Endothelial cell of umbilical vein (primary cell): ENCODE results near the gene ABCA2. TPM values are rescaled to one million over a fixed set of nuclear protein-coding genes. Genes with fewer than 3 reads are reported as not detected.

Experiments
- BruUV-seq: library from RNA; stranded (reverse); fragments of 400-500 nt; replicated peaks from 2 replicates; lab custom pipeline; 2021; lab: Mats Ljungman, UMichigan
- CTCF ChIA-PET: fragments of 300-600, 350-600 bp; sonication (Branson Sonifier 250); formaldehyde crosslinking; loops from one replicate; lab custom pipeline; 2021; ENCODE audit warnings: antibody characterized with exemption, inconsistent platforms; lab: Charles Lee
- POLR2A ChIA-PET: fragments of 300-600, 350-600 bp; sonication (Branson Sonifier 250); formaldehyde crosslinking; loops from one replicate; lab custom pipeline; 2021; ENCODE audit warnings: antibody characterized with exemption, inconsistent platforms; lab: Charles Lee
- DNase-seq: peaks from one replicate; pipeline ENCODE4 v3.0.0-alpha.2; 2011; ENCODE audit warnings: low read depth, low spot score
- FAIRE-seq: peaks from 2 replicates; lab custom pipeline; 2011; peaks lifted over from hg19 to GRCh38; lab: Jason Lieb, UNC
- H2AFZ ChIP-seq: 2 replicates; pipeline ENCODE4 v1.6.0; 2012; ENCODE audit warnings: low read depth, low read length, control low read depth, inconsistent platforms
- H3K27ac ChIP-seq: 2 replicates; pipeline ENCODE4 v1.5.1; 2011; ENCODE audit warnings: low read depth, mild to moderate bottlenecking, control low read depth, low read length, moderate library complexity; ENCODE audit not compliant: insufficient read depth
- H3K27me3 ChIP-seq, 2 experiments: 2 replicates each; pipeline versions ENCODE4 v1.6.0 to v1.6.1; 2011; ENCODE audit warnings: low read length in 2 of 2, mixed read lengths in 1 of 2; ENCODE audit not compliant: control insufficient read depth in 2 of 2, insufficient read depth in 2 of 2
- H3K36me3 ChIP-seq, 2 experiments: 2 replicates in 1 of 2; 3 replicates in 1 of 2; pipeline ENCODE4 v1.5.1; 2011; ENCODE audit warnings: low read length in 2 of 2, mild to moderate bottlenecking in 1 of 2, moderate library complexity in 1 of 2; ENCODE audit not compliant: control insufficient read depth in 2 of 2, insufficient read depth in 2 of 2; ENCODE audit errors: extremely low read depth in 1 of 2
- H3K4me1 ChIP-seq: 3 replicates; pipeline ENCODE4 v1.5.1; 2011; ENCODE audit warnings: mild to moderate bottlenecking, low read length; ENCODE audit not compliant: control insufficient read depth, insufficient read depth; ENCODE audit errors: extremely low read depth
- H3K4me2 ChIP-seq: 2 replicates; pipeline ENCODE4 v1.6.1; 2011; ENCODE audit warnings: low read length, control low read depth, mixed read lengths; ENCODE audit not compliant: insufficient read depth
- H3K4me3 ChIP-seq, 3 experiments: fragments of 200-600 bp in 1 of 3; sonication (generic), shearing (Covaris generic) in 1 of 3; replicated peaks in 1 of 3; 2 replicates each; pipeline ENCODE4 v1.5.1; 2011 to 2016; ENCODE audit warnings: control low read depth in 3 of 3, low read length in 3 of 3, mild to moderate bottlenecking in 2 of 3, inconsistent platforms in 1 of 3, low read depth in 1 of 3, moderate library complexity in 1 of 3; ENCODE audit not compliant: insufficient read depth in 1 of 3
- H3K79me2 ChIP-seq: 2 replicates; pipeline ENCODE4 v1.6.0; 2012; ENCODE audit warnings: low read length, inconsistent platforms; ENCODE audit not compliant: control insufficient read depth, insufficient read depth
- H3K9ac ChIP-seq: replicated peaks from 2 replicates; pipeline ENCODE3; 2011; ENCODE audit warnings: low read length, control low read depth; ENCODE audit not compliant: insufficient read depth; ENCODE audit errors: extremely low read depth
- H3K9me1 ChIP-seq: replicated peaks from 3 replicates; pipeline ENCODE4 v1.6.0; 2011; ENCODE audit warnings: mild to moderate bottlenecking, low read length; ENCODE audit not compliant: control insufficient read depth, insufficient read depth; ENCODE audit errors: extremely low read depth
- H3K9me3 ChIP-seq: replicated peaks from 2 replicates; pipeline ENCODE4 v1.5.1; 2012; ENCODE audit warnings: low read length, inconsistent platforms; ENCODE audit not compliant: control insufficient read depth, insufficient read depth
- H4K20me1 ChIP-seq: replicated peaks from 2 replicates; pipeline ENCODE3; 2011; ENCODE audit warnings: mild to moderate bottlenecking, low read length; ENCODE audit not compliant: control insufficient read depth, insufficient read depth; ENCODE audit errors: extremely low read depth
- CTCF ChIP-seq, 2 donors: IDR thresholded peaks; 1 replicate in 1 of 2; 2 replicates in 1 of 2; pipeline ENCODE4 v1.5.1; 2011; ENCODE audit warnings: low read length in 2 of 2, mild to moderate bottlenecking in 2 of 2, moderate library complexity in 2 of 2, control low read depth in 1 of 2, inconsistent platforms in 1 of 2, low read depth in 1 of 2; ENCODE audit not compliant: insufficient read depth in 1 of 2; ENCODE audit errors: extremely low read depth in 1 of 2
- EZH2 ChIP-seq: IDR thresholded peaks from 2 replicates; pipeline ENCODE4 v1.6.1; 2012; ENCODE audit warnings: borderline replicate concordance, low read depth, mild to moderate bottlenecking, moderate library complexity, low read length, inconsistent platforms; ENCODE audit not compliant: severe bottlenecking
- FOS ChIP-seq: IDR thresholded peaks from 2 replicates; pipeline ENCODE4 v1.6.1; 2011; ENCODE audit warnings: mild to moderate bottlenecking, low read length, moderate library complexity, borderline replicate concordance; ENCODE audit not compliant: insufficient read depth
- GATA2 ChIP-seq: IDR thresholded peaks from 2 replicates; pipeline ENCODE4 v1.7.0; 2011; ENCODE audit warnings: low read depth, mild to moderate bottlenecking, moderate library complexity, mixed read lengths, low read length; ENCODE audit not compliant: insufficient read length, insufficient read depth
- JUN ChIP-seq: IDR thresholded peaks from 2 replicates; pipeline ENCODE4 v1.6.1; 2011; ENCODE audit warnings: borderline replicate concordance, low read depth; ENCODE audit not compliant: insufficient read length, insufficient read depth
- MAX ChIP-seq: IDR thresholded peaks from 2 replicates; pipeline ENCODE4 v1.6.1; 2011; ENCODE audit not compliant: insufficient read depth, insufficient read length
- MYC ChIP-seq: IDR thresholded peaks from one replicate; pipeline ENCODE4 v1.6.1; 2011; ENCODE audit warnings: mild to moderate bottlenecking, low read depth, low read length
- POLR2A ChIP-seq: IDR thresholded peaks from 2 replicates; pipeline ENCODE4 v1.6.1; 2012; ENCODE audit warnings: low read depth, mild to moderate bottlenecking, control low read depth, low read length
- POLR2AphosphoS5 ChIP-seq: IDR thresholded peaks from 2 replicates; pipeline ENCODE4 v1.6.1; 2012; ENCODE audit warnings: low read depth, mild to moderate bottlenecking, control low read depth, low read length, moderate library complexity; ENCODE audit not compliant: insufficient read depth
- dilution Hi-C: fragments of 300-500 bp; cut with MboI; formaldehyde crosslinking; loops from one replicate; pipeline ENCODE4 v1.15.0; 2019; ENCODE audit warnings: low sequenced_read_pairs; ENCODE audit not compliant: extremely low pct_ligation_motif_present
- intact Hi-C: fragments of 100-400 bp; cut with micrococcal nuclease; formaldehyde crosslinking; loops from one replicate; pipeline ENCODE4 v1.10.0; 2022
- polyA plus RNA-seq, 4 experiments: library from polyadenylated mRNA; depleted of rRNA in 3 of 4; stranded (reverse) in 3 of 4; unstranded in 1 of 4; fragments of >200 nt; gene quantifications; 2 replicates each; pipeline versions ENCODE4 v1.2.1 to v1.2.3, GENCODE V29; 2011 to 2012; ENCODE audit warnings: missing spikeins in 1 of 4
- total RNA-seq: library from RNA; stranded (reverse); gene quantifications from 2 replicates; pipeline ENCODE4 v1.2.3, GENCODE V29; 2021

ABCA2 gene
- total and polyA plus RNA-seq, 2 donors (not counting 3 experiments of a cell fraction or from before 2014, with no cell fraction given): 20.0 to 29.1 TPM

- no TSS peak for BruUV-seq
- dilution Hi-C loops: no loop called here
Observed at GRCh38 chr9:136971746-136972145, 56.3 kb downstream of the ABCA2 start.

More at GRCh38 chr9:136971746-136972145, 56.3 kb downstream of the ABCA2 start:
- POLR2A ChIA-PET: no interaction called here
- H2AFZ ChIP-seq: no peak overlapping the region
- no peak overlapping the region for H3K27ac ChIP-seq
- no peak overlapping the region for H3K4me2 ChIP-seq
- intact Hi-C loops: no loop called here
- no peaks in the 10 kb centered on the region for H4K20me1 ChIP-seq
- no peaks in the 10 kb centered on the region for H3K9me3 ChIP-seq
- H3K4me3 ChIP-seq: no peak overlapping the region
- H3K27me3 ChIP-seq: no peaks in the 10 kb centered on the region
- no peaks in the 10 kb centered on the region for H3K4me1 ChIP-seq
- FAIRE-seq: no peak
- DNase-seq: no peak
- CTCF ChIA-PET: no interaction called here
- no peaks in the 10 kb centered on the region for H3K36me3 ChIP-seq
- TF ChIP-seq JUN: no peak
- TF ChIP-seq MAX: no peak
- TF ChIP-seq POLR2A: no peak
- no peak for TF ChIP-seq FOS
- TF ChIP-seq EZH2: no peak
- no peak for TF ChIP-seq GATA2
- no peak for TF ChIP-seq CTCF (IDR thresholded peaks at IDR 0.05; ENCODE audit: extremely low read depth in 1 of 2, insufficient read depth in 1 of 2, low read depth in 1 of 2, low read length in 2 of 2)
- no peak for TF ChIP-seq MYC
- TF ChIP-seq POLR2AphosphoS5: no peak
- no peaks in the 10 kb centered on the region for H3K9me1 ChIP-seq
- no peaks in the 10 kb centered on the region for H3K79me2 ChIP-seq
- no peak overlapping the region for H3K9ac ChIP-seq
